ENCODE measurements around the gene GPR162.

DNA sequence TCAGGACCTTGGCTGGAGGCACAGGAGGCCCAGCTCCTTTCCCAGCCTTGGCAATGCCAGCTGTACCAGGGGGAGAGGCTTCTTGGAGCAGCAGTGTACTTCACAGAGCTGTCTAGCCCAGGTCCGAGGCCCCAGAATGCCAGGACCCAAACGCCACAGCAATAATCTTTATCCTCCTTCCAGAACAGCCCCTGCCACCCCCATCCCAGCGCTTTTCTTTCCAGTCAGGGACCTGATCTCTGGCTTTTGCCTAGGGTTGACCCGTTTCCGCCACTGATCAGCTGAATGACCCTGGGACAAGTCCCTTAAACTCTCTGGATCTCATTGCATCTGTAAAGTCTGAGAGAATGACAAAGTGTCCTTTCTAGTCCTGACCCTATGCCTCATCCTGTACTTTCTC, 44.2 kb upstream of the GPR162 start:
- TF ChIP-seq CTCF (conservative IDR thresholded peaks at IDR 0.05): no peak
- TF ChIP-seq EZH2 (IDR thresholded peaks at IDR 0.05; ENCODE audit: low read depth): no peak

Data from PC-9 (cell line).